ENCODE measurements around the gene METTL24.

The METTL24 gene

DNA sequence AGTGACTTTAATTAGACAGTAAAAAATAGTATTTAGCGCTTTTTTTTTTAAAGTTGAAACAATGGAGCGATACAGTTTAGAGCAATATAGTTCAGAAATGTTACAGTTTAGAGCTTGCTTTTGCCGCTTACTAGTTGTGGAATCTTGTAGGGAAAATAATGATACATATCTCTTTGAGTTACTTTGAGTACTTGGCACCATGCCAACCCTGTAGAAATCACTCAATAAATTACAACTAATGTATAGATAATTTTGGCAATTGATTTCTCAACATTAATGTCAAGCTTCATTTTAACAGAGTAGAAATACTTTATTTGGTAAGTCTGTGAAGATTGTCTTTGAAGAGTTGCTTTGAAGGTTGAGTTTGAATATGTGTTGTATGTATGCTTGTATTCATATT, 150.5 kb downstream of the METTL24 start (continued):
- TF ChIP-seq, protein P1, sequence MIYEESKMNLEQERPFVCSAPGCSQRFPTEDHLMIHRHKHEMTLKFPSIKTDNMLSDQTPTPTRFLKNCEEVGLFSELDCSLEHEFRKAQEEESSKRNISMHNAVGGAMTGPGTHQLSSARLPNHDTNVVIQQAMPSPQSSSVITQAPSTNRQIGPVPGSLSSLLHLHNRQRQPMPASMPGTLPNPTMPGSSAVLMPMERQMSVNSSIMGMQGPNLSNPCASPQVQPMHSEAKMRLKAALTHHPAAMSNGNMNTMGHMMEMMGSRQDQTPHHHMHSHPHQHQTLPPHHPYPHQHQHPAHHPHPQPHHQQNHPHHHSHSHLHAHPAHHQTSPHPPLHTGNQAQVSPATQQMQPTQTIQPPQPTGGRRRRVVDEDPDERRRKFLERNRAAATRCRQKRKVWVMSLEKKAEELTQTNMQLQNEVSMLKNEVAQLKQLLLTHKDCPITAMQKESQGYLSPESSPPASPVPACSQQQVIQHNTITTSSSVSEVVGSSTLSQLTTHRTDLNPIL (CRISPR knock-in tag; IDR thresholded peaks at IDR 0.05; ENCODE audit: low read depth): no peak

DNA sequence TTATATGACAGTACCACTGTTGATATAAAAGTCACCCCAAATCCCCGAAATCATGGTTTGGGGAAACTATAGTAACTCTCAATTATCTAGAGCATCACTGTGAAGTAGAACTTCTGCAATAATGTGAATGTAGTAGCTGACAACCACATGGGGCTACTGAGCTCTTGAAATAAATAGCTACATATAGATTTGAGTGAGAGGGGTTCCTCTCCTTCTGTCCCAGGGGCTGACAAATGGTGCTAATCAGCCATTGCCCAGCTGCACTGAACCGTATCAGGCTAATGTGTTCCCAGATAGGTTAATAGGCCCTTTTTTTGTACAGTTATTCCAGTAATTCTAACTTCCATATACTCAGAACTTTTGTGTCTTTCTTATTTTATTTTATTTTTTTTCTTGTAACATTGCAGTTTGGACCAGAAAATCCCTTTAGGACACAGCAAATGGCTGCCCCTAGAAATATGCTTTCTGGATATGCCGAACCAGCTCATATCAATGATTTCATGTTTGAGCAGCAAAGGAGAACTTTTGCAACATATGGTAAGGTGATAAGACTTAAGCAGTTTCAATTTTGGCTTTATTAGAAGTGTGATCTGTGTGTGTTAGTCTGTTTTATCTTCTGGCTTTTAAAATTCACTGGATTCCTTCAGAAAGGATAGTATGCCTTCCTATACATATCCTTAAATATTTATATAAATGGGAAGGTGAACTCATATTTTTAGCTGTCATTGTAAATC, 156.8 kb downstream of the METTL24 start:
- TF ChIP-seq, protein P1 (CRISPR knock-in tag; IDR thresholded peaks at IDR 0.05; ENCODE audit: low read depth): no peak
- TF ChIP-seq, protein P2, sequence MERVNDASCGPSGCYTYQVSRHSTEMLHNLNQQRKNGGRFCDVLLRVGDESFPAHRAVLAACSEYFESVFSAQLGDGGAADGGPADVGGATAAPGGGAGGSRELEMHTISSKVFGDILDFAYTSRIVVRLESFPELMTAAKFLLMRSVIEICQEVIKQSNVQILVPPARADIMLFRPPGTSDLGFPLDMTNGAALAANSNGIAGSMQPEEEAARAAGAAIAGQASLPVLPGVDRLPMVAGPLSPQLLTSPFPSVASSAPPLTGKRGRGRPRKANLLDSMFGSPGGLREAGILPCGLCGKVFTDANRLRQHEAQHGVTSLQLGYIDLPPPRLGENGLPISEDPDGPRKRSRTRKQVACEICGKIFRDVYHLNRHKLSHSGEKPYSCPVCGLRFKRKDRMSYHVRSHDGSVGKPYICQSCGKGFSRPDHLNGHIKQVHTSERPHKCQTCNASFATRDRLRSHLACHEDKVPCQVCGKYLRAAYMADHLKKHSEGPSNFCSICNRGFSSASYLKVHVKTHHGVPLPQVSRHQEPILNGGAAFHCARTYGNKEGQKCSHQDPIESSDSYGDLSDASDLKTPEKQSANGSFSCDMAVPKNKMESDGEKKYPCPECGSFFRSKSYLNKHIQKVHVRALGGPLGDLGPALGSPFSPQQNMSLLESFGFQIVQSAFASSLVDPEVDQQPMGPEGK (CRISPR knock-in tag; IDR thresholded peaks at IDR 0.05; ENCODE audit: borderline replicate concordance): no peak
- TF ChIP-seq ZNF70 (CRISPR knock-in tag; IDR thresholded peaks at IDR 0.05): no peak
- TF ChIP-seq CSDC2 (CRISPR knock-in tag; IDR thresholded peaks at IDR 0.05): no peak
- TF ChIP-seq PPARA (CRISPR knock-in tag; IDR thresholded peaks at IDR 0.05; ENCODE audit: borderline replicate concordance): no peak
- TF ChIP-seq, protein P3, sequence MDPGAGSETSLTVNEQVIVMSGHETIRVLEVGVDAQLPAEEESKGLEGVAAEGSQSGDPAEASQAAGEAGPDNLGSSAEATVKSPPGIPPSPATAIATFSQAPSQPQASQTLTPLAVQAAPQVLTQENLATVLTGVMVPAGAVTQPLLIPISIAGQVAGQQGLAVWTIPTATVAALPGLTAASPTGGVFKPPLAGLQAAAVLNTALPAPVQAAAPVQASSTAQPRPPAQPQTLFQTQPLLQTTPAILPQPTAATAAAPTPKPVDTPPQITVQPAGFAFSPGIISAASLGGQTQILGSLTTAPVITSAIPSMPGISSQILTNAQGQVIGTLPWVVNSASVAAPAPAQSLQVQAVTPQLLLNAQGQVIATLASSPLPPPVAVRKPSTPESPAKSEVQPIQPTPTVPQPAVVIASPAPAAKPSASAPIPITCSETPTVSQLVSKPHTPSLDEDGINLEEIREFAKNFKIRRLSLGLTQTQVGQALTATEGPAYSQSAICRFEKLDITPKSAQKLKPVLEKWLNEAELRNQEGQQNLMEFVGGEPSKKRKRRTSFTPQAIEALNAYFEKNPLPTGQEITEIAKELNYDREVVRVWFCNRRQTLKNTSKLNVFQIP (CRISPR knock-in tag; IDR thresholded peaks at IDR 0.05; ENCODE audit: borderline replicate concordance, low read depth): no peak
- TF ChIP-seq ZNF565 (CRISPR knock-in tag; conservative IDR thresholded peaks at IDR 0.05; ENCODE audit: low read depth): no peak
- TF ChIP-seq SNAI2 (CRISPR knock-in tag; IDR thresholded peaks at IDR 0.05): no peak
- TF ChIP-seq, protein P4, sequence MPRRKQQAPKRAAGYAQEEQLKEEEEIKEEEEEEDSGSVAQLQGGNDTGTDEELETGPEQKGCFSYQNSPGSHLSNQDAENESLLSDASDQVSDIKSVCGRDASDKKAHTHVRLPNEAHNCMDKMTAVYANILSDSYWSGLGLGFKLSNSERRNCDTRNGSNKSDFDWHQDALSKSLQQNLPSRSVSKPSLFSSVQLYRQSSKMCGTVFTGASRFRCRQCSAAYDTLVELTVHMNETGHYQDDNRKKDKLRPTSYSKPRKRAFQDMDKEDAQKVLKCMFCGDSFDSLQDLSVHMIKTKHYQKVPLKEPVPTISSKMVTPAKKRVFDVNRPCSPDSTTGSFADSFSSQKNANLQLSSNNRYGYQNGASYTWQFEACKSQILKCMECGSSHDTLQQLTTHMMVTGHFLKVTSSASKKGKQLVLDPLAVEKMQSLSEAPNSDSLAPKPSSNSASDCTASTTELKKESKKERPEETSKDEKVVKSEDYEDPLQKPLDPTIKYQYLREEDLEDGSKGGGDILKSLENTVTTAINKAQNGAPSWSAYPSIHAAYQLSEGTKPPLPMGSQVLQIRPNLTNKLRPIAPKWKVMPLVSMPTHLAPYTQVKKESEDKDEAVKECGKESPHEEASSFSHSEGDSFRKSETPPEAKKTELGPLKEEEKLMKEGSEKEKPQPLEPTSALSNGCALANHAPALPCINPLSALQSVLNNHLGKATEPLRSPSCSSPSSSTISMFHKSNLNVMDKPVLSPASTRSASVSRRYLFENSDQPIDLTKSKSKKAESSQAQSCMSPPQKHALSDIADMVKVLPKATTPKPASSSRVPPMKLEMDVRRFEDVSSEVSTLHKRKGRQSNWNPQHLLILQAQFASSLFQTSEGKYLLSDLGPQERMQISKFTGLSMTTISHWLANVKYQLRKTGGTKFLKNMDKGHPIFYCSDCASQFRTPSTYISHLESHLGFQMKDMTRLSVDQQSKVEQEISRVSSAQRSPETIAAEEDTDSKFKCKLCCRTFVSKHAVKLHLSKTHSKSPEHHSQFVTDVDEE (CRISPR knock-in tag; IDR thresholded peaks at IDR 0.05): no peak
- TF ChIP-seq RARB (CRISPR knock-in tag; IDR thresholded peaks at IDR 0.05): no peak
- no peak for TF ChIP-seq ZFP3 (CRISPR knock-in tag; IDR thresholded peaks at IDR 0.05)
- no peak for TF ChIP-seq BACH2 (CRISPR knock-in tag; IDR thresholded peaks at IDR 0.05; ENCODE audit: borderline replicate concordance)
- TF ChIP-seq ZFP30 (CRISPR knock-in tag; IDR thresholded peaks at IDR 0.05): no peak
- no peak for TF ChIP-seq ZNF8 (CRISPR knock-in tag; IDR thresholded peaks at IDR 0.05)
- no peak for TF ChIP-seq OSR1 (CRISPR knock-in tag; IDR thresholded peaks at IDR 0.05)
- ATAC-seq: no peak

DNA sequence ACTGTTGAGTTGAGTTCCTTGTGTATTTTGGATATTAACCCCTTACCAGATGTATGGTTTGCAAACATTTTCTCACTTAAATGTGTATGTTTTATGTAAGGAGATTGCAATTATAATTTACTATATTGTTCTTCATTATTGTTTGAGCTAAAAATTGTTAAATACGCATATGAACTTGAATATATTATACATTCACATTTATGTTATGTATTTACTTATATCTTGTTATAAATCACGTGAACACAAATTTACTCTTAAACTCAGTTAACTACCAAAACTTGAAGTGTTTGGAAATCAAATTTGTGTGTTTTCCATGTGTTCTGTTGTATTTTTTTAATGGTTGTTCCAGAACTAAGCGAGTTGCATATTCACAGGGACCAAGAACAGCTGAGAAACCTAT, 159.6 kb downstream of the METTL24 start:
- ATAC-seq: no peak
- TF ChIP-seq RARB (CRISPR knock-in tag; IDR thresholded peaks at IDR 0.05) (no peak), ZNF8 (CRISPR knock-in tag; IDR thresholded peaks at IDR 0.05) (no peak), OSR1 (CRISPR knock-in tag; IDR thresholded peaks at IDR 0.05) (no peak), SNAI2 (CRISPR knock-in tag; IDR thresholded peaks at IDR 0.05) (no peak), PPARA (CRISPR knock-in tag; IDR thresholded peaks at IDR 0.05; ENCODE audit: borderline replicate concordance) (no peak), ZC3H10 (CRISPR knock-in tag; IDR thresholded peaks at IDR 0.05) (no peak), ESRRG (CRISPR knock-in tag; IDR thresholded peaks at IDR 0.05) (no peak), ISL1 (CRISPR knock-in tag; IDR thresholded peaks at IDR 0.05) (no peak), CSDC2 (CRISPR knock-in tag; IDR thresholded peaks at IDR 0.05) (no peak), ARNTL (CRISPR knock-in tag; IDR thresholded peaks at IDR 0.05; ENCODE audit: borderline replicate concordance, low read depth) (no peak), ZNF70 (CRISPR knock-in tag; IDR thresholded peaks at IDR 0.05) (no peak), ZFP30 (CRISPR knock-in tag; IDR thresholded peaks at IDR 0.05) (no peak), ZNF565 (CRISPR knock-in tag; conservative IDR thresholded peaks at IDR 0.05; ENCODE audit: low read depth) (no peak)
- TF ChIP-seq, protein P1 (CRISPR knock-in tag; IDR thresholded peaks at IDR 0.05; ENCODE audit: low read depth): no peak
- TF ChIP-seq, protein P2 (CRISPR knock-in tag; IDR thresholded peaks at IDR 0.05; ENCODE audit: borderline replicate concordance): no peak
- TF ChIP-seq, protein P3 (CRISPR knock-in tag; IDR thresholded peaks at IDR 0.05; ENCODE audit: borderline replicate concordance, low read depth): no peak

All from SK-N-SH treated with all-trans-retinoic acid at 6 μM for 48 hours (cell line).